HG03066 (cell line): ENCODE measurements around the gene NFIA.

Experiments used
- ATAC-seq: cut with Tn5 transposase; IDR thresholded peaks from one replicate; pipeline ENCODE4 v1.9.1; 2021; ENCODE audit warnings: low read depth; ENCODE audit not compliant: unreplicated experiment

NFIA gene

DNA sequence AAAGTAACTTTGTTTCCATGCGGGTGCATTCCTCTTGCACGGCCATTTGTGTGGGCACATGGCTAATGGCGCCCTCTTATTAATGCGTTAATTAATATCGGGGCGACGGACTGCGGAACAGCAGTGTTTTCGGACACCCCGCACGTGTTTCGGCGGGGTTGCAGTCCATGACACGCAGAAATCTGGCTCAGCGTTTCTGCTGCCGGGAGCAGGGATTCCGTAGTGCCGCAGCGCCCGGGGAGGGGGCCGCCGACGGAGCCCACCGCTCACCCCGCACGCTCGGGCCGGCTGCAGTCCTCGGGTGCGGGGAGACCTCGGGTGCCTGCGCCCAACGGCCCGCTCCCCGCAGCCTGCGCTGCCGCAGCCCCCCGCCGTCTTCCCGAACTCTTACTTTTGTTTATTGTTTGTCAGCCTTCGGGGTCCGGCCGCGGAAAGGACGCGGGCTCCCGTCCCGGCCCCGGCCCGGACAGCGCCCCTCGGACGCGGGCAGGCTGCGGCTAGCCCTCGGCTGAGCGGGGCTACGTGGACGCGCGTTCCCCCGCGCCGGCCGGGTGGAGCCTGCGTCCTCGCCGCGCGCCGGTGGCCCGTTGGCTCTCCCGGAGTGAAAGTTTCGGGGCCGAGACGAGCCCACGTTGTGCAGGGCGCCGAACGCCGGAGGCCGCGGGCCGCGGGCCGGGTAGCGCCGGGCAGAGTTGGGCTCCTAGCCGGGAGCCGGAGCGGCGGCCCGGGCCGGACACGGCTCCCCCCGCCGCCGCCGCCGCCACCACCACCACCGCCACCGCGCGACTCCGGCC lies 849 bp downstream of the NFIA start:
- ATAC-seq, result no peak

- no peak for ATAC-seq
Measured at GRCh38 chr1:61083807-61084440, 1.6 kb downstream of the NFIA start.

- no peak for ATAC-seq
Measured at GRCh38 chr1:61084491-61085031, 2.2 kb downstream of the NFIA start.

GRCh38 chr1:61085206-61085982 lies 3.0 kb downstream of the NFIA start:
- no peak for ATAC-seq

- ATAC-seq, result no peak
Measured at GRCh38 chr1:61085983-61086644, 3.8 kb downstream of the NFIA start.

DNA sequence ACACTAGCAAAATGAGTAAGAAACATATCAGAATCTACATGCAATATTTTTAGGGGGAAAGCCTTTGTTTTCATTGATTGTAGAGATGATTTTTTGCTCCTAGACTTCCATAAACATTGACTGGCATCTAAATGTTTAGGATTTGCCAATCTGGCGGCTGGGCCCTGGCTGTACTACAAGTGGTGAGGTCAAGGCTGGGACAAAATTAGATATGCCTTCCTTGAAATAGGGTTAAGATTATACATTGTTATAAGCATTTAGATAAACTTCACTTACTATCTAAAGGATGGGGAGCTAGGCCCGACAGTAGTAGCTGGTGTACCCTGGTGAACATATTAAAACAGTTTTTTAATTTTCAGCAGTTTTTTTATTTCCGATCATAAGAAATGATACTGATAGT lies 5.2 kb downstream of the NFIA start:
- no peak for ATAC-seq

- ATAC-seq, result no peak
Measured at GRCh38 chr1:61088163-61088974, 6.0 kb downstream of the NFIA start.

- ATAC-seq, result no peak
Measured at GRCh38 chr1:61089338-61089737, 7.0 kb downstream of the NFIA start.

DNA sequence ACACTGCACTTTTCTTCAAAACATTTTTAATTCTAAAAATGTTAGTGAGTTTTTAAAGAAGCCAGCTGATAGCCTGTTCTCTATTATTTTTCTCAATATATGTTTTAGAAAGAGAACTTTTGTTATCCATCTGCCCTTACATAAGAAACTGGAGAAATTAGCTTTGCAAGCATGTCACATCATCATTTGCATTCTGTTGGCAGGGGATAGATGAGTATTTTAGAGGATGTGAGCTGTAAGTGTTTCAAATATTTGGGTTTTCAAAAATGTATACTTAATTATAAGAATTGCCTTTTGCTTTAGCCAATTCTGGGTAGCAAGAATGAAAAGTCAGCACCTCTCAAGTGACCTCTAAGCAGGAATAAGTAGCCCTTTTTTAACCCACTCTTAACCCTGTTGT lies 7.4 kb downstream of the NFIA start:
- no peak for ATAC-seq

GRCh38 chr1:61090546-61091202 lies 8.3 kb downstream of the NFIA start:
- no peak for ATAC-seq

DNA sequence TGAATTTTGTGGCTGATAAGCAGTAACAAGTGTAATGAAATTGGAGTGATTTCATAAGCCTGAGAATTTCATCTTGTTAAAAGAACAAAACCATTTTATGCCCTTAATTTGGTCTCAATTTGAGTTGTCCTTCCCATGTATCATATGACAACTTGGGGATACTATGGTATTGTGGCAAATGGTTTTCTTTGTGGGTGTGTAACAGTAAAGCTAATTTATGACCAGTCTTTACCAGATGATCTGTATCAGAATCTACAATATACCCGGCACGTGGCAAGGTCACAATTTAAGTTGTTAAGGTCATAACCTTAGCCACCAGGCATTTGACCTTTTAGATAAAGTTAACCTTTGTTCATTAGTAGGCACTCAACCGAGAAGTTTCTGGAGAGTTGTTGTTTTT lies 9.1 kb downstream of the NFIA start:
- ATAC-seq, result no peak

GRCh38 chr1:61092642-61093041 lies 10.3 kb downstream of the NFIA start:
- no peak for ATAC-seq

- ATAC-seq, result no peak
Measured at GRCh38 chr1:61093525-61094137, 11.3 kb downstream of the NFIA start.

- ATAC-seq, result no peak
Measured at GRCh38 chr1:61094677-61095469, 12.5 kb downstream of the NFIA start.

DNA sequence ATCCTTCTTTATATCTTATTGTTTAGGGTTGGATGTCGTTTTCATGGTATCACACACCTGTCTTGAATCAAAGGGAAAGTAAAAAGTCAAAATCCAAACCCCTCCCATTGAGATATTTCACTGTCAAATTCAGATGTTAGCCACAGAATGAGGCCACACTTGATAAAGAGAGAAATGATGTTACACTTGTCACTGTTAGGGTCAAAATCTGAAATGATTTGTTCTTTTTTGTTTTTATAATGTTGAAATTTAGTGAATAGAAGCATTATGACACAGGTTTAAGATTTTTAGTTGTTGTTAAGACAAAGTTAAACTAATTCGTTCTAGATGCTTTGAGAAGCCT lies 13.1 kb downstream of the NFIA start:
- ATAC-seq, result no peak

DNA sequence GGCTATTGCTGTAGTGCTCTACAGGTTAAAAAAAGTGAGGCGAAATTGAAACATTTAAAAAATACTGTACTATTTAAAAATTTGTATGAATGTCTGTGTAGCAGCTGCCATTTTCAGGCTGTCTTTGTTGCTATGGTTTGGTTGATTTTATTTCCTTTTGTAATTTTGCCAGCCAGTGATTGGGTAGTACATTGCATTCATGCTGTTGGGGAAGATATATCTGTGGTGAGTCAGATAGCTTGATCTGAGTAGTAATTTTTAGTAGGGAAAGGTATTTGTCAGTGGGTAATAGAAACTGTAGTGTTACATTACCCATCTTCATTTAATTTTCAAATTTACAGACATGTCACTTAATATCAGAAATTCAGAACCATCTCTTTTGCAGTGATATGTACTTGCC lies 15.0 kb downstream of the NFIA start:
- no peak for ATAC-seq

- ATAC-seq, result no peak
Measured at GRCh38 chr1:61097722-61098121, 15.4 kb downstream of the NFIA start.

GRCh38 chr1:61098333-61098732 lies 16.0 kb downstream of the NFIA start:
- ATAC-seq, result no peak
